HG03159 (cell line): ENCODE data around the gene BRIP1.
"Not testable (repeated sequence)": the region's sequence is repeated elsewhere in the genome, so short reads cannot be mapped to it uniquely, and the experiment has no call there.

ENCODE experiments used
- ATAC-seq: cut with Tn5 transposase; IDR thresholded peaks from one replicate; pipeline ENCODE4 v1.9.1; 2021; ENCODE audit warnings: mild to moderate bottlenecking, moderate library complexity; ENCODE audit not compliant: unreplicated experiment

BRIP1 gene

GRCh38 chr17:61867033-61867432, 3.7 kb upstream of the BRIP1 start:
- ATAC-seq = no peak

- ATAC-seq = peak; percentile 16
Measured at GRCh38 chr17:61863801-61864126, 436 bp upstream of the BRIP1 start.

- ATAC-seq = no peak
Measured at GRCh38 chr17:61862105-61862574, 1.2 kb downstream of the BRIP1 start.

GRCh38 chr17:61860397-61860796, 2.9 kb downstream of the BRIP1 start:
- ATAC-seq = not testable (repeated sequence)

GRCh38 chr17:61856035-61856434, 7.3 kb downstream of the BRIP1 start:
- no peak for ATAC-seq

GRCh38 chr17:61852857-61853256, 10.5 kb downstream of the BRIP1 start:
- no peak for ATAC-seq

- no peak for ATAC-seq
Measured at GRCh38 chr17:61849674-61850073, 13.7 kb downstream of the BRIP1 start.

GRCh38 chr17:61848896-61849295, 14.4 kb downstream of the BRIP1 start:
- ATAC-seq = no peak

- no peak for ATAC-seq
Measured at GRCh38 chr17:61848247-61848646, 15.1 kb downstream of the BRIP1 start.

- ATAC-seq = no peak
Measured at GRCh38 chr17:61847659-61848058, 15.7 kb downstream of the BRIP1 start.

- no peak for ATAC-seq
Measured at GRCh38 chr17:61846761-61847375, 16.5 kb downstream of the BRIP1 start.

- no peak for ATAC-seq
Measured at GRCh38 chr17:61846088-61846487, 17.2 kb downstream of the BRIP1 start.

- no peak for ATAC-seq
Measured at GRCh38 chr17:61843435-61843834, 19.9 kb downstream of the BRIP1 start.

- ATAC-seq = no peak
Measured at GRCh38 chr17:61842899-61843298, 20.4 kb downstream of the BRIP1 start.

- ATAC-seq = no peak
Measured at GRCh38 chr17:61839300-61839786, 24.0 kb downstream of the BRIP1 start.

- no peak for ATAC-seq
Measured at GRCh38 chr17:61837175-61838051, 25.9 kb downstream of the BRIP1 start.

- no peak for ATAC-seq
Measured at GRCh38 chr17:61836266-61837174, 26.8 kb downstream of the BRIP1 start.

GRCh38 chr17:61835606-61836005, 27.7 kb downstream of the BRIP1 start:
- no peak for ATAC-seq

- no peak for ATAC-seq
Measured at GRCh38 chr17:61834610-61835009, 28.7 kb downstream of the BRIP1 start.

- no peak for ATAC-seq
Measured at GRCh38 chr17:61833536-61834193, 29.7 kb downstream of the BRIP1 start.

- ATAC-seq = no peak
Measured at GRCh38 chr17:61832463-61832862, 30.9 kb downstream of the BRIP1 start.
